Measurements from ENCODE around the gene OTOP3. TPM values are rescaled to one million over a fixed set of nuclear protein-coding genes. Genes with fewer than 3 reads are reported as not detected.

OTOP3 gene
- total RNA-seq, 1 donor from 2014 or later: not detected

DNA sequence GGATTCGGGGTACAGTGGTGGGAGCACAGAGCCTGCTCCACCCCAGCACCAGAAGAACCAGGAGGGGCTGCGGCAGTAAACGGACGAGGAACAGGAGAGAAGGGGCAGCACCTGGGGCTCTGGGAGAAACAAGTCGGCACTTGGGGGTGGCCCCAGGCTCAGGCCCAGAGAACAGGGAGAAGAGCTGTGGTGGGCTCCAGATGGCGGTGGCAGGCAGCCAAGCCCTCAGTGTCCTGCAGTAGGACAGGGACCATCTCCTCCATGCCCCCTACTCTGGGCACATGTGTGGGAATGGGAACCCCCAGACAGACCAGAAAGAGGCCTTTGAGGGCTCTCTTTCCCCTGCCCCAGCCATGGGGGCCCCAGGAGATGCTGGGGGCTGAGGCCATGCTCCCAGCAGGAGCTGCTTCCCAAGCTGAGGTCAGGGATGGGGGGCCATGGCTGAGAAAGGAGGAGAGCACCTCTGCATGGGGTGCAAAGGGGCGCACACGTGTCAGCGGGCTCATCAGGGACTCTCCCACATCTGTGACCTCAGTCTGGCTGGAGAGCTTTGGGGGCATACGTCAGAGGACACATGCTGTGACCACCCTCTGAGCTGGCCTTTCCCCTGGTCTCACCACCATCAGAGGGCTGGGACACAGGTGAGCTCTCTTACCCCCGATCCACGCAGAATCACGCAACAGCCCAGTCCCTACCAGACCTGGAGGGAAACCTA, 19.4 kb upstream of the OTOP3 start:
- intact Hi-C loops (cut with micrococcal nuclease): no loop called here

DNA sequence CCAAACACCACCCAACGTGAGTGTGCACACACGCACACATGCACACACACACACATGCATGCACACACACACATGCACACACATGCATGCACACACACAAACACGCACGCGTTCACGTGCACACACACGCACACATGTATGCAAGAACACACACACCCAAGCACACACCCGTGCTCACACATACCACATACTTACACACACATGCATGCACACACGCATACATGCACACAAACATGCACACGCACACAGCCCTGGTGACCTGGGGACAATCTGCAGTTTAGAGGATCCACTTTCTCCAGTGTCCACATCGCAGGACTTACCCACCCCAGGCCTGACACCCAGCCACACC, 18.9 kb upstream of the OTOP3 start:
- intact Hi-C loops (cut with micrococcal nuclease): no loop called here

DNA sequence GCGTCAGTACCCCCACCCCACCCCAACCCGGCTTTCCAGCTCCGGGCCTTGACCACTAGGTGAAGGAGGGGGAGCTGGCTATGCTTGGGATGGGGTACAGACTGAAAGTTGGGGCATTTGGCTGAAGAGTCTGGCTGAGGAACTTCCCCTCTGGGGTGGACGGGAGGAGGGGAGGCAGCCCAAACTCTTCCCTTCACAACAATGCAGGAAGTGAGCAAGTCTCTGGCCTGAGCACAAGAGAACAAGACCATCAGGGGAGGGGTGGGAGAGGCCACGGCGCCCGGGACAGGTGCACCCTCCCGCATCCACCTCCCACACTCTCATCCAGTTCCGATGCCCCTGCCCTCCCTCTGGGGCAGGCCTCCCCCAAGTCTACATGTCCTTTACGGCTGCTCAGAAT, 18.3 kb upstream of the OTOP3 start:
- intact Hi-C loops (cut with micrococcal nuclease): no loop called here

DNA sequence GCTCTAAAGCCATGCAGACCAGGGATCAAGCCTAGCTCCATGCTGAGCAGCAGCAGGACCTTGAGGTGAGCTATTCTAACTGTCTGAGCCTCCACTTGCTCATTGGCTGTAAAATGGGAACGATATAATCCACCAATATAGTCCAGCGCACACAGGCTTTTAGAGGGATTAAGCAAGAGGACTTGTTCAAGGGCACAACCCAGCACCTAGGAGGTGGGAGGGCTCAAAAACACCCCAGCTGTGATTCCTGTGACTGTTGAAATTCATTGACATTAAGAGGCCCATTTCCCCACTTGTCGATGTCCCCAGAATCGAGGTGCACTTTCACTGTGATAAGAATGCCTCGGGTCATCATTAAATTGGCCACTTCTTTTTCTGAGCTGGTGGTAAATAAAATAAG, 16.8 kb upstream of the OTOP3 start:
- intact Hi-C loops (cut with micrococcal nuclease): no loop called here

DNA sequence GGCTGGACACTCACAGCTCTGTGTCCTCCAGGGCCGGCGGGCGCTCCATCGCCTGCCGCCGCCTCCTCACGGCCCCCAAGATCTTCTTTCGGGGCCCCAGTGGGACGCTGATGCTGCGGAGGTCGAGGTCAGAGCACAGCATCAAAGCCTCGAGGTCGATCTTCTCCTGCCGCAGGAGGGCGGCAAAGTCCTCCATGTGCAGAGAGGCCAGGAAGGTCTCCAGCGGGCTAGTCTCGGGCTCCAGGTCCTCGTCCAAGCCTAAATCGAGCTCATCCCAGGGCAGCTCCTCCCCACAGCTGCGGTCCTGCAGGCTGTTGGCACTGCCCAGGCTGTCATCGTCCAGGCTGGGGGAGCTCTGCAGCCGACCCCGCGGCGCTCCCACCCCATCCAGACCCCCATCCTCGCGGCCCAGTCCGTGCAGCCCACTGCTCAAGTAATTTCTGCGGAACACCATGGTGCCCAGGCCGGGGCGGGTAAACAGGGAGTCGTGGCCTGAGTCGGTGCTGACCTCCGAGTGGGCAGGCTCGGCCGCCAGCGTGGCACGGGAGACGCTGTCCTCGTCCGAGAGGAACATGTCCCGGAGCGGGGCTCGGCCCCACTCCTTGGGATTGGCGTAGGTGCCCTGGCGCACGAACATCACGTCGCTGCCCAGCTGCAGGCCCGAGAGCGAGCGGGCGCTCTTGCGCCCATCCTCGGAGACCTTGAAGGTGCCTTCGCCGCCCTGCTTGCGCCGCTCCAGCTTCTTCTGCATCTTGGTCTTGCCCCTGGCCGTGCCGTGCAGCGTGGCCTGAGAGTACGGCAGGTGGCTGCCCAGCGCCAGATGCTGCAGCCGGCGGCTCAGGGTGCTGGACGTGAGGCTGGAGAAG, 16.0 kb upstream of the OTOP3 start:
- intact Hi-C loops (cut with micrococcal nuclease): no loop called here

DNA sequence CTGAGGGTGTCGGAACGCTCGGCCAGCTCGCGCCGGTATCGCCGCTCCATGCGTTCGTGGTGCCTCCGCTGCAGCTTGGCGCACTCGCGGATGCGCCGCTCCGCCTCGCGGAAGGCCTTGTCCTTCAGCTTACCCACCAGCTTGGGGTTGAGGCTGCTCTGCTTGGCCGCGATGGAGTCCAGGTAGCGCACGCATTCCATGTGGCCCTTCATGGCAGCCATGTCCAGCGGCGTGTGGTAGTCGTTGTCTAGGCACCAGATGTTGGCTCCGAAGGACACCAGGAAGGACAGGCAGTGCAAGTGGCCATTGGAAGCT, 15.4 kb upstream of the OTOP3 start:
- intact Hi-C loops (cut with micrococcal nuclease): no loop called here

DNA sequence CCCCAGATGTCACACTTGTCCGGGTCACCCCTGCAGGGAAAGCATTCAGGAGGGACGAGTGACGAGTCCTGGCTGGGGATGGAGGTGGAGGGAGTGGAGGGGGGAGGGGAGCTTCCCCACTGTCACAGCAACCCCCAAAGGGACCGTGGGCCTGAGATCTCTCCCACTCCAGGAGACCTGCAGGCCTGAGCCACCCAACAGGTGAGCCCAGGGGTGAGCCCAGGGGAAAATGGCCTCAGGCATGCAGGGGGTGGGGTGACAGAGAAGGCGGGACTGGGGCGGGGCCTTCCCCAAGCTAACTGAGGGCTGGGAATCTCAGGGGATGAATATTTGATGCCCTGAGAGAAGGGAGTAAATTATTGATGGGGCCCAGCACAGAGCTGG, 15.1 kb upstream of the OTOP3 start:
- intact Hi-C loops (cut with micrococcal nuclease): no loop called here

DNA sequence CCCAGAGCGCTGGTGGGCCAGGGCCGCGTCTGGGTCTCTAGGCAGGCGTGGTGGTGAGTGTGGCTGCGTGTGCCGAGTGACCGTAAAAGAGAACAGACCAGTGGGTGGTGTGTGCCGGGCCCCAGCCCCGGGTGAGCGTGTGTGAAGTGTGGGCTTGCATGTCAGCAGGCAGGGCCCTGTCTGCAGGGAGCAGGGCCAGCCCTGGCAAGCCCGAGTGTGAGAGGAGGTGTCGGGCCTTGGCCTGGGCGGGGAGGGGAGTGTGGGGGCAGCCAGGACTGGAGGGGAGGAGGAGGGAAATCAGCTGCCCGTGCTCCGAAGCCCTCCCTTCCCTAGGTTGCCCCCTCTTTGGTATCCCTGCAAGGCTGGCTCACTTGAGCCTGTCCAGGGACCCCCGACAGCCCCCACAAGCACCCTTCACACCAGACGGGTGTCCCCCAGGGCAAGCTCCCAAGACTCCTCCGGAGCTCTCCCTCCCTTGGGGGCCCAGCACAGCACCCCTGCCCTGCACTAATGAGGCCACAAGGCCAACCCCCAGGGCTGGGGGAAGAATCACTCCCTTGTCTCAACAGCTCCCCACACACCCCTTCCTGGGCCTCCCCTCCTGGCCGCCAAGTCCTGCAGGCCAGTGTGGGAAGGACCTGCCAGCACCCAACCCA, 14.5 kb upstream of the OTOP3 start:
- intact Hi-C loops (cut with micrococcal nuclease): no loop called here

DNA sequence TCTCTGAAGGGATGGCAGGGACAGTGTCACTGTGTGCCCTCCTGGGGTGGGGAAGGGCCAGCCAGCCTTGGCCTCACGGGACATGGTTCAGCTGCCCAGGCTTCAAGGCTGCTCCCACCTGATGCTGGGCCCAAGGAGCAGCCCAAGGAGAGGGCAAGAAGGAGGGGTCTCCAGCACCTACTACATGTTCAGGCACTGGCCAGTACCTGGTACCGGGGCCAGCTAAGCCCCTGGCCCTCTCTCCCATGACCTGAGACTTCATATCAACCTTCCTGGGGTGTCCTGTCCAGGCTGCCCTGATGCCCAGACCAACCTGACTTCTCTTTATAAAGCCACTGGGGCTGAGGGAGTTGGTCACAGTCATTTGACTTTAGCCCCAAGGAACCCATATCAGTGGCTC, 13.9 kb upstream of the OTOP3 start:
- intact Hi-C loops (cut with micrococcal nuclease): no loop called here

DNA sequence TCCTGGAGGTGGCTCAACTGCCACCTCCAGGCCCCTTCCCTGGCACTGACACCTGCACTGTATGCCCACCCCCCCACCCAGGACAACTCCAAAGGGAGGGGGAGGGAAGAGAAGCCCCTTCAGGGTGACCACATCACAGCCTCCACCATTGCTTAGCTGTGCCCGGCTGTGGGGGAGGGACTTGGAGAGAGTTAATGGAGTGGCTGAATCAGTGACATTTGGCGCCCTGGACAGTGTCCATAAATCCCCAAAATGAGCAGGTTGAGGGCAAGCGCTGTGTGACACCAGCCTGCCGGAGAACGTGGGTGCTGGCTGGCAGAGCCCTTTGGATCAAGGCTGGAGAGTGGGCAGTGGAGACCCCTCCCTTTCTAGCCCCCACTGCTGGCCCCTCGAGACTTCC, 13.5 kb upstream of the OTOP3 start:
- intact Hi-C loops (cut with micrococcal nuclease): no loop called here

DNA sequence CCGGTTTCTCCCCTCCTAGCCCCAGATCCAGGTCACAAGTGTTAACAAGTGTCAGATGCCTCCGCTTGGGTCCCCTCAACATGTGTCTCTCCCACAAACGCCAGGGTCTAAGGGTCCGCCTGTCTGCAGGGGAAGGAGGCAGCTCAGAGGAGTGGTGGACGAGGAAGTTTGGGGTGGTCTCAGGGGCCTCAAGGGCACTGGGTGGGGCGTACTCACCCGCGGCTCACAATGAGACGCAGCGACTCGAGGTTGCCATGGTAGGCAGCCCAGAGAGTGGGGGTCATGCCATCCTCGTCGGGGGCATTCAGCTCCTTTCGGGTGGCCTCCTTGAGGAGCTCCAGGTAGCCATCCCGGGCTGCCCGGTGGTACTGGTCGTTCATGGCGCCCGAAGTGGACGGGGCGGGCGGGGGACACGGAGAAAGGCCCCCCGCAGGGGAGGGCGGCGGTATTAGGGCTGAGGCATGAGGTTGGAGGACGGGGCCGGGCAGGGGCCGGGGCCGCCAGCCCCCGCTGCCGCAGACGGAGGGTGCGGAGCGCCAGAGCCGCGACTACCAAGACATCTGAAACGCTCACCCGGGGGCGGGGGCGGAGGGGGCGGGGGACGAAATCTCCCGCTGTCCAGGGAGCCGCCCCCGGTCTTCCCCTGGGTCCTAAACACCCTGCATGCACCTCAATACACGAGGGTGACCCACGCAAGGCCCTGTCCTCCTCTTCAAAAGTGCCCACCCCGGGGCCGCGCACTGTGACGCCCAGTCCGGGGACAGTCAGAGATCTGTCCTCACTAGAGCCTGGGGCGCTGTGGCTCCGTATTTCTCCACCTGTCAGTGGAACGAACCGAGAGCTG, 12.8 kb upstream of the OTOP3 start, which contains the start of gene USH1G:
Gene USH1G, minus strand, starts transcription at position 562 of the 844 bp plus-strand sequence. Its CDS starts 182 bp downstream, at position 380.
- intact Hi-C loops (cut with micrococcal nuclease): loop anchor here (1.0 kb wide), 1 partner anchor 35 kb away; no protein-coding TSS in a partner anchor

DNA sequence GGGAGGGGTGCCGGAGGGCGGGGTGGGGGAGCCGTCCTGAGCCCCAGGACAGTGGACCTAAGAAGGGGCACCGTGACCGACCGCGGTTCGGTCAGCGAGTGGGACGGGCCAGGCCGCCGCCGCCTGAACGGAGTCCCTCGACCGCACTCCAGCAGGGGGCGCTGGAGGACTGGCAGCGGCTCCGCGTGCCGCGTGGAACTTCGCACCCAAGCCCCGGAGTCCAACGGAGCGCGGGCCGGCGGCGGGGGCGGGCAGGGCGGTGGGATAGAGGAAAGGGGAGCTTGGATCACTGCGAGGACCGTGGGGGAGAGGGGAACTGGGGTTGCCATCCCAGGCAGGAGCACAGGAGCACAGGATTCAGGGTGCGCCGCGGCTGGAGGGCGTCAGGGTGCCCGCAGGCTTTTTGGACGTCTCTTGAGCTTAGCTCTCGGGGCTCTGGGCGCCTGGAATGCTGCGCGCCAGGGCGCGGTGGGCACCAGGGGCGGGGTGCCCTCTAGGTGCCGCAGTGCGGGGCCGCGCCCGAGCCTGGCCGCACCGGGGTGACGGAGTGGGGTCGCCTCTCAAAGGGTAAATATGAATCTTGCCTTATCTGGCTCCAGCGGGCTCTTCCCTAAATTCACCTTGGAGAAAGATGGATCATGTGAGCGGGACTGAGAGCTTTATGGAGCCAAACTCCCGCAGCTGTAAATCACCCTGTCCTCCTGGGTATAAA, 12.0 kb upstream of the OTOP3 start:
- intact Hi-C loops (cut with micrococcal nuclease): loop anchor here (1.0 kb wide), 1 partner anchor 35 kb away; no protein-coding TSS in a partner anchor

DNA sequence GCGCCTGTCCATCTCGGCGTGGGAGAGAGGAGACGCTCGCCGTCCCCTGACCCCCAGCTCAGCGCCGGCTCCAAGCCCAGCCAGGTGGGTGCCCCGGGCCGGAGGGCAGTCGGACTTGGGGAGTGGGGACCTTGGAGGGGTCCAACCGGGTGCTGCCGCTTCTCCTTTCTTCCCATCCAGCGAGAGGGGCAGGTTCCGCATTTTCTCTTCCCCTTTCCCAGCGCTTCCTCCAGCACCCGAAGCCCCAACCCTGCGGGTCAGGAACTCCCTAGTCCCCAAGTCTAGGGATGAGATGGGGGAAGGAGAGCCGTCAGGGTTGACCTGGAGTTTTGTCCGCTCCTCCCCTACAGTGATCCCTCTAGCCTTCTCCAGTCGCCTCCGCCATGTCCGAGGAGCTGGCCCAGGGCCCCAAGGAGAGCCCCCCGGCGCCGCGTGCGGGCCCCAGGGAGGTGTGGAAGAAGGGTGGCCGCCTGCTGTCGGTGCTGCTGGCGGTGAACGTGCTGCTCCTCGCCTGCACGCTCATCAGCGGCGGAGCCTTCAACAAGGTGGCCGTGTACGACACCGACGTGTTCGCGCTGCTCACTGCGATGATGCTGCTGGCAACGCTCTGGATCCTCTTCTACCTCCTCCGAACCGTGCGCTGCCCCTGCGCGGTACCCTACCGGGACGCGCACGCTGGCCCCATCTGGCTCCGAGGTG, 11.3 kb upstream of the OTOP3 start, which contains the start of gene OTOP2:
Gene OTOP2, plus strand, starts transcription at position 24 of the 699 bp plus-strand sequence. Its CDS starts 360 bp downstream, at position 384.
- intact Hi-C loops (cut with micrococcal nuclease): no loop called here

DNA sequence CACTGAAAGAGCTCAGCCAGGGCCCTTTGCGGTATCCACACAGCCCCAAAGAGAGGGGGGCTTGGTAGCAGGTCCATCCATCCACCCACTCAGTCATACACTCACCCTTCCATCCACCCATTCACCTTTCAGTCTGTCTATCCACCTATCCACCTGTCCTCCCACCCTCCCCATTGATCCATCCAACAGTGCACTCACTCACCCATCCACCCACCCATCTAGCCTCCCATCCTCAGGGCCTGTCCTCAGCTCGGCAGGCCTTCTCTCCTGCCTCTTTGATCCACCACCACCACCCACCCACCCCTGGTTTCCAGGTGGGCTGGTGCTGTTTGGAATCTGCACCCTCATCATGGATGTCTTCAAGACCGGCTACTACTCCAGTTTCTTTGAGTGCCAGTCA, 10.5 kb upstream of the OTOP3 start:
- intact Hi-C loops (cut with micrococcal nuclease): no loop called here

DNA sequence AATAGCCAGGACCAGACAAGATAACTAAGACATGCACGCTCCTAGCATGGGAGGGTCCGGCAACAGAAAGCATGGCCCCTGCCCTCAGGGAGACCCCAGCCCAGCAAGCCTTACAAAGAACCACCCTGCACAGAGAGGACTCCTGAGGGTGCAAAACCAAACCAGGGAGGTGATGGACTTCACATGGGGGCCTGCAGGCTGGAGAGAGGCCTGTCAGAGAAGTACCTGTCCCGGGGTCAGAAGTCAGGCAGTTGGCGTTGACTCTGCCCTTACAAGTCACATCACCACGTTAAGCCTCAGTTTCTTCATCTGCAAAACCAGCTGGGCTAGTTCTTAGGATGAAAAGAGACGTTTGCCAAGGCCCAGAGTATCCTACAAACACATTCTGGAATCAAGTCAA, 6.9 kb upstream of the OTOP3 start:
- intact Hi-C loops (cut with micrococcal nuclease): no loop called here

DNA sequence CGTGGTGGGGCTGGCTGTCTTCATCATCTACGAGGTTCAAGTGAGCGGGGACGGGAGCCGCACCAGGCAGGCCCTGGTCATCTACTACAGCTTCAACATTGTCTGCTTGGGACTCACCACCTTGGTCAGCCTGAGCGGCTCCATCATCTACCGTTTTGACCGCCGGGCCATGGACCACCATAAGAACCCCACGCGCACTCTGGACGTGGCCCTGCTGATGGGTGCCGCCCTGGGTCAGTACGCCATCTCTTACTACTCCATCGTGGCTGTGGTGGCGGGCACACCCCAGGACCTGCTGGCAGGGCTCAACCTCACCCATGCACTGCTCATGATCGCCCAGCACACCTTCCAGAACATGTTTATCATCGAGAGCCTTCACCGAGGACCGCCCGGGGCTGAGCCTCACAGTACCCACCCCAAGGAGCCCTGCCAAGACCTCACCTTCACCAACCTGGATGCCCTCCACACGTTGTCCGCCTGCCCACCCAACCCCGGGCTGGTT, 5.1 kb upstream of the OTOP3 start:
- intact Hi-C loops (cut with micrococcal nuclease): no loop called here

DNA sequence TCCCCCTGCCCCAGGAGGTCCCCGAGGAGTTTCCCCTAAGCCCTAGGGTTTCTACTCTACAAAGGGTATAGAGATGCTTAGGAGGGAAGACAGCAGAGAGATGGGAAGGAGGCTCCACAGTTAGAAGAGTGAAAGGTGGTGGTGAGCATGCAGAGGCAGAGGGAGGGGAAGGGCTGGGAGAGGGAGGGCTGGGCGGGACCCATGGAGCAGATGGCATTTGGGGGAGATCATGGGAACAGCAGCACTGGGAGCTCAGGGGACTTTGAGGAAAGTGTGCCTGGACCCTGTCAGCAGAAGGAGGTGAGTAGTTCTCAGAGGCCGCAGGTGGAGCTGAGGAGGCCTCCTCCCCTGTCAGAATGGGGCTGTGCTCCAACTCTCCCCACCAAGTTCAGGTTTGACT, 650 bp upstream of the OTOP3 start:
- intact Hi-C loops (cut with micrococcal nuclease): no loop called here

DNA sequence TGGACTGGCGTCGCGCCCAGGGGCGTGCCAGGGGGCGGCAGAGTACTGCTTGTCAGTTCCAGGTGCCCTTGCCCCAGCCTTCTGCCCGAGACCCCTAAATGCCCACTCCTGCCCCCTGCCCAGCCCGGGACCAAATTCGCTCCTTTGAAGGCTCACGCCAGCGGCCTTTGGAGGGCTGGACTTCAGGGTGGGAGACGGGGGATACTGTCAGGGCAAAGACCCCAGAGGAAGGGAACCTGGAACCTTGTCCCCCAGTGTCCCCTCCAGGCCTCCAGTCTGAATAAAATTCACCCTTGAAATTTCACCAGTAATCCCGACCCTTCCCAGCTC, 737 bp downstream of the OTOP3 start:
- intact Hi-C loops (cut with micrococcal nuclease): no loop called here

DNA sequence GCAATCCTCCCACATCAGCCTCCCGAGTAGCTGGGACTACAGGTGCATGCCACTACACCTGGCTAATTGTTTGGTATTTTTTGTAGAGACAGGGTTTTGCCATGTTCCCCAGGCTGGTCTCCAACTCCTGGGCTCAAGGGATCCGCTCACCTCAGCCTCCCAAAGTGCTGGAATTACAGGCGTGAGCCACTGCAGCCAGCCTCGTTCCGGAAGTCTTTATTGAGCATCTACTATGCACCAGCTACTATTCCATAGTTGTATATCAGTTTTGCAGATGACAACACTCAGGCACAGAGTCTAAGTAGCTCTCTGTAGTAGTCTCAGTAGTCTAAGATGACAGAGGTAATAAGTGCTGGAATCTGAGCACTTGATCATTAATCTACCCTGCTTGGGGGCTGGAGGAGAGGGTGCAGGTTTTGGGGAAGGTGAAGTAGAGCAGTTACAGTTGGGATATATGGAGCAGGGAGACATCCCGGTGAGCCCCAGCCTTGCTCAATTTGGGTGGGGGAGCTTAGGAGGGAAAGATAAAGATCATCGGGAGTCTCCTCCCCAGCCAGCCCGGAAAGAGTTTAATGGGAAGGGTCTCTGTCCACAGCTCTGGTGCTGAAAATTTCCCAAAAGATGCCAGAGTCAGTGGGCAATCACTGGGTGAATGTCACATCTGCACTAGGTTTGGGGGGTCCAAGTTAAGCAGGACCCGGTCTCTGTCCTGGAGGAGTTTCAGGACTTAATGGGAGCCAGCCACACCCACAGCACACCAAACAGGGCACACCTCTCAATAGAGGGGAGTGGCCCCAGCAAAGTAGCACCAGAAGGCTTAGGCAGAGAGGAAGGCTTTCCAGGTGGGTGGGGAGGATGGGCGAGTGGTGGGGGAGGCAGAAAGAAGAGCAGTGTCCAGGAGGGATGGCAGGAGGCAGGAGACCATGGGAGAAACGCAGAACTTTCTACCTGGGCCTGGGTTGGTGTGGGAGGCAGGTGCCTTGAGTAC, 1.7 kb downstream of the OTOP3 start:
- intact Hi-C loops (cut with micrococcal nuclease): no loop called here

All from T-helper 1 cell treated with Interleukin-12 subunit alpha and Interleukin-12 subunit beta and Interleukin-4 antibody, amounts not matched to agents 30 ng/mL and 1 ng/mL, for 36 hours (primary cell).